CD4-positive, alpha-beta T cell (primary cell): ENCODE measurements around the gene C1orf167. TPM values are rescaled to one million over a fixed set of nuclear protein-coding genes. Genes with fewer than 3 reads are reported as not detected.

Experiments
- ATAC-seq: fragments of 200-7000 bp; cut with Tn5 transposase; one replicate; pipeline ENCODE4 v1.10.0; 2022; ENCODE audit warnings: mild to moderate bottlenecking; ENCODE audit not compliant: poor library complexity
- CTCF ChIA-PET: fragments of 350-600 bp; sonication (Branson Sonifier 250); formaldehyde crosslinking; loops from one replicate; lab custom pipeline; 2021; ENCODE audit warnings: antibody characterized with exemption, inconsistent platforms; lab: Charles Lee
- POLR2A ChIA-PET: fragments of 350-600 bp; sonication (Branson Sonifier 250); formaldehyde crosslinking; loops from one replicate; lab custom pipeline; 2021; ENCODE audit warnings: antibody characterized with exemption, inconsistent platforms; lab: Charles Lee
- DNase-seq, 14 experiments: peaks; one replicate each; pipeline ENCODE4 v3.0.0-alpha.2; 2013 to 2020; ENCODE audit warnings: mixed read lengths in 2 of 14
- H3K27ac ChIP-seq, 2 donors: one replicate each; pipeline versions ENCODE4 v1.5.1 to v1.7.0; 2013; ENCODE audit warnings: low read length in 2 of 2, low read depth in 1 of 2, mild to moderate bottlenecking in 1 of 2
- H3K27me3 ChIP-seq, 2 experiments: 1 replicate in 1 of 2; 2 replicates in 1 of 2; pipeline versions ENCODE4 v1.6.1 to v1.7.0; 2013; ENCODE audit warnings: low read length in 2 of 2, control low read depth in 1 of 2, mild to moderate bottlenecking in 1 of 2, moderate library complexity in 1 of 2; ENCODE audit not compliant: insufficient read depth in 2 of 2, control insufficient read depth in 1 of 2
- H3K36me3 ChIP-seq: one replicate; pipeline ENCODE4 v1.6.1; 2013; ENCODE audit warnings: low read length, control low read depth; ENCODE audit not compliant: insufficient read depth
- H3K4me1 ChIP-seq: one replicate; pipeline ENCODE4 v1.6.1; 2013; ENCODE audit warnings: low read length, control low read depth; ENCODE audit not compliant: insufficient read depth
- H3K4me3 ChIP-seq: one replicate; pipeline ENCODE4 v1.5.1; 2013; ENCODE audit warnings: mild to moderate bottlenecking, low read length, moderate library complexity
- H3K9me3 ChIP-seq, 2 experiments: 1 replicate in 1 of 2; 2 replicates in 1 of 2; pipeline versions ENCODE4 v1.6.1 to v1.7.0; 2013; ENCODE audit warnings: low read length in 2 of 2, mild to moderate bottlenecking in 2 of 2, control low read depth in 1 of 2, moderate library complexity in 1 of 2; ENCODE audit not compliant: control insufficient read depth in 1 of 2, insufficient read depth in 1 of 2
- H3K27ac Mint-ChIP-seq: one replicate; pipeline ENCODE4 v1.8.0; 2020; ENCODE audit warnings: mixed read lengths
- H3K27me3 Mint-ChIP-seq: one replicate; pipeline ENCODE4 v1.8.0; 2021; ENCODE audit warnings: mixed read lengths
- H3K36me3 Mint-ChIP-seq: one replicate; pipeline ENCODE4 v1.8.0; 2021; ENCODE audit warnings: low read depth, mixed read lengths
- H3K4me1 Mint-ChIP-seq: one replicate; pipeline ENCODE4 v1.8.0; 2021; ENCODE audit warnings: low read depth, mixed read lengths
- H3K4me3 Mint-ChIP-seq: one replicate; pipeline ENCODE4 v1.8.0; 2020; ENCODE audit warnings: mild to moderate bottlenecking, mixed read lengths
- H3K9me3 Mint-ChIP-seq: one replicate; pipeline ENCODE4 v1.8.0; 2020; ENCODE audit warnings: mixed read lengths
- CTCF ChIP-seq: fragments of 200-600 bp; IDR thresholded peaks from one replicate; pipeline ENCODE4 v1.8.0; 2022; ENCODE audit warnings: antibody characterized with exemption, mild to moderate bottlenecking
- intact Hi-C, 2 experiments: fragments of 100-400 bp; cut with DNase I in 1 of 2; cut with micrococcal nuclease in 1 of 2; formaldehyde crosslinking; loops; one replicate each; pipeline versions ENCODE4 v1.15.1 to v1.9.0; 2023 to 2025; cut with DNase I, micrococcal nuclease
- total RNA-seq, 174 experiments: library from RNA in 2 of 174; stranded (reverse) in 2 of 174; gene quantifications; one replicate each; pipeline ENCODE4 v1.2.3 and lab custom pipeline; 2021 to 2026

C1orf167 gene
- total RNA-seq, 2 experiments from 2014 or later = not detected

GRCh38 chr1:11787251-11787803 is 25.3 kb downstream of the C1orf167 start:
- Histone ChIP-seq H3K4me3 (no peak overlapping the region), H3K36me3 (peaks cover 18% of the 10 kb centered on the region), H3K27ac (no peak overlapping the region), H3K9me3 (no peaks in the 10 kb centered on the region), H3K4me1 (peaks cover 13% of the 10 kb centered on the region), H3K27me3 (no peaks in the 10 kb centered on the region)
- Mint-ChIP-seq H3K36me3 (peaks cover 18% of the 10 kb centered on the region), H3K9me3 (no peaks in the 10 kb centered on the region), H3K27me3 (no peaks in the 10 kb centered on the region), H3K4me1 (no peaks in the 10 kb centered on the region), H3K4me3 (no peak overlapping the region), H3K27ac (no peak overlapping the region)
- DNase-seq (peak in 1 of 14 experiments; percentile 6), ATAC-seq (no peak)
- ChIA-PET POLR2A (interaction anchor here (0.7 to 1.5 kb wide), 3 partner anchors 16 to 120 kb away, joined by 3 to 4 read pairs (median 3); no protein-coding TSS in a partner anchor), CTCF (no interaction called here)
- intact Hi-C loops = no loop called here
- no peak for TF ChIP-seq CTCF

- Mint-ChIP-seq H3K9me3 (no peaks in the 10 kb centered on the region), H3K4me1 (no peaks in the 10 kb centered on the region), H3K27ac (no peak overlapping the region), H3K36me3 (peaks cover 24% of the 10 kb centered on the region), H3K27me3 (no peaks in the 10 kb centered on the region), H3K4me3 (no peak overlapping the region)
- peaks cover 22% of the 10 kb centered on the region for H3K36me3 ChIP-seq
- ChIA-PET POLR2A (interaction anchor here (0.7 to 1.5 kb wide), 3 partner anchors 16 to 120 kb away, joined by 3 to 4 read pairs (median 3); no protein-coding TSS in a partner anchor), CTCF (no interaction called here)
- DNase-seq = peak in 1 of 14 experiments; percentile 16
- no peak overlapping the region for H3K27ac ChIP-seq
- no peak for ATAC-seq
- H3K4me1 ChIP-seq = peaks cover 13% of the 10 kb centered on the region
- no peaks in the 10 kb centered on the region for H3K9me3 ChIP-seq
- H3K4me3 ChIP-seq = no peak overlapping the region
- no peaks in the 10 kb centered on the region for H3K27me3 ChIP-seq
- no peak for TF ChIP-seq CTCF
- intact Hi-C loops = no loop called here
These were observed 25.9 kb downstream of the C1orf167 start for GRCh38 chr1:11787804-11788436.

GRCh38 chr1:11788549-11789053 is 26.6 kb downstream of the C1orf167 start:
- ChIA-PET CTCF (no interaction called here), POLR2A (interaction anchor here (1.0 to 1.1 kb wide), 2 partner anchors 119 to 124 kb away, joined by 3 read pairs; partner anchors contain the start of gene FBXO6)
- peak in 1 of 14 experiments; percentile 15 for DNase-seq
- Mint-ChIP-seq H3K36me3 (peaks cover 24% of the 10 kb centered on the region), H3K4me1 (no peaks in the 10 kb centered on the region), H3K27ac (no peak overlapping the region), H3K27me3 (no peaks in the 10 kb centered on the region), H3K4me3 (no peak overlapping the region), H3K9me3 (no peaks in the 10 kb centered on the region)
- TF ChIP-seq CTCF = no peak
- Histone ChIP-seq H3K27me3 (no peaks in the 10 kb centered on the region), H3K4me3 (no peak overlapping the region), H3K36me3 (peaks cover 22% of the 10 kb centered on the region), H3K27ac (no peak overlapping the region), H3K4me1 (peaks cover 13% of the 10 kb centered on the region), H3K9me3 (no peaks in the 10 kb centered on the region)
- intact Hi-C loops = no loop called here
- ATAC-seq = no peak
